ENCODE measurements around the gene TOM1L1. TPM values are rescaled to one million over a fixed set of nuclear protein-coding genes. Genes with fewer than 3 reads are reported as not detected.

TOM1L1 gene
- total RNA-seq, 1 donor: 5.8 TPM

DNA sequence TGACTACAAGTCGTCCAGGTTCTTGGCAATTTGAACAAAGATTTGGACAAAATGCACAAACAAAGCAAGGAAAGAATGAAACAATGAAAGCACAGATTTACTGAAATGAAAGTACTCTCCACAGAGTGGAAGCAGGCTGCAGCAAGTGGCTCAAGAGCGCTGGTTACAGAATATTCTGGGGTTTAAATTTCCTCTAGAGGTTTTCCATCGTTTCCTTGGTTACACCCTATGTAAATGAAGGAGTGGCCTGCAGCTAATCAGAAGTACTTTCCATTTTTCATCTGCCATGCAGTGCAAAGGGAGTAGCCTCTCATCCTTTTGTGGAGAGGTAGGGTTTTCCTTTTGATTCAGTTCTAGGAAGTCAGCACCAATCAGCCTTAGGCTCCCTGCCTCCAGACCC is 79.7 kb downstream of the TOM1L1 start:
- no peak for DNase-seq (ENCODE audit: low read depth)
- TF ChIP-seq, protein P1, sequence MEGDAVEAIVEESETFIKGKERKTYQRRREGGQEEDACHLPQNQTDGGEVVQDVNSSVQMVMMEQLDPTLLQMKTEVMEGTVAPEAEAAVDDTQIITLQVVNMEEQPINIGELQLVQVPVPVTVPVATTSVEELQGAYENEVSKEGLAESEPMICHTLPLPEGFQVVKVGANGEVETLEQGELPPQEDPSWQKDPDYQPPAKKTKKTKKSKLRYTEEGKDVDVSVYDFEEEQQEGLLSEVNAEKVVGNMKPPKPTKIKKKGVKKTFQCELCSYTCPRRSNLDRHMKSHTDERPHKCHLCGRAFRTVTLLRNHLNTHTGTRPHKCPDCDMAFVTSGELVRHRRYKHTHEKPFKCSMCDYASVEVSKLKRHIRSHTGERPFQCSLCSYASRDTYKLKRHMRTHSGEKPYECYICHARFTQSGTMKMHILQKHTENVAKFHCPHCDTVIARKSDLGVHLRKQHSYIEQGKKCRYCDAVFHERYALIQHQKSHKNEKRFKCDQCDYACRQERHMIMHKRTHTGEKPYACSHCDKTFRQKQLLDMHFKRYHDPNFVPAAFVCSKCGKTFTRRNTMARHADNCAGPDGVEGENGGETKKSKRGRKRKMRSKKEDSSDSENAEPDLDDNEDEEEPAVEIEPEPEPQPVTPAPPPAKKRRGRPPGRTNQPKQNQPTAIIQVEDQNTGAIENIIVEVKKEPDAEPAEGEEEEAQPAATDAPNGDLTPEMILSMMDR (IDR thresholded peaks at IDR 0.05; ENCODE audit: insufficient read depth, low read length): no peak
- no peak overlapping the region for H3K4me3 ChIP-seq (ENCODE audit: low read depth, low read length)

DNA sequence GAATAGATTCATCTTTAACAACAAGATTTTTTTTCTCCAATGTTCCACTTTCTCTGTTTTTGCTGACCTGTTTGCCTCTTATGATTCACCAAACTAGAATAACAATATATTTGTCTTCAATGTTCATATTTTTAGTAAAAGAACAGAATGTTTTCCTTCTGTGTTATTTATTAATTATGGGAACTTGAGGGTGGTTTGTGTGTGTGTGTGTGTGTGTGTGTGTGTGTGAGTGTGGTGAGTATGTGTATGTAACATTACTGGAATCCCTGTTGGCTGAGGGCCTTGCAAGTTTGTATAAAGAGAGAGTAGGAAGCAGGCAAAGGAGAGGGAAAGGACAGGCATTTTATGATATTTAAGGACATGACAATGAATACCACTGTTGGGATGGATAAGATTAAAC is 81.7 kb downstream of the TOM1L1 start:
- no peak overlapping the region for H3K4me3 ChIP-seq (ENCODE audit: low read depth, low read length)
- TF ChIP-seq, protein P1 (IDR thresholded peaks at IDR 0.05; ENCODE audit: insufficient read depth, low read length): no peak
- DNase-seq (ENCODE audit: low read depth): peak; percentile 66

DNA sequence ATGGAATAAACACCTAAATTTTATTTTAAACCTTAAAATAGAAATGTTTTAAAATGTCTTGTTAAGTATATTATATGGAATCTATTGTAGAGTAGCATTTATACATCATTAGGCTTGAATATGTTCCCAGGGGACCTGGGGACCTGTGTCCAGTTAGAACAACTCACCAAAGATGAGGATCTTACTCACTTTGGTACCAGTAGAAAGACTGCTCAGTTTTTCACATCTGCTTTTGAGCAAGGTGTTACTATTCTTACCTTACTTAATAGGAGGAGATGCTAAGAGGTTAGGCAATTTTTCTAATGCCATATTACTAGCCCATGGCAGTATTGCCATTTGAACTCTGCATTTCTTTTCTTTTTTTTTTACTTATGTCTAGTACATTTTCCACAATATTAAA is 82.6 kb downstream of the TOM1L1 start:
- no peak for DNase-seq (ENCODE audit: low read depth)
- H3K4me3 ChIP-seq (ENCODE audit: low read depth, low read length): no peak overlapping the region
- TF ChIP-seq, protein P1 (IDR thresholded peaks at IDR 0.05; ENCODE audit: insufficient read depth, low read length): no peak

- no peak overlapping the region for H3K4me3 ChIP-seq (ENCODE audit: low read depth, low read length)
- TF ChIP-seq, protein P1 (IDR thresholded peaks at IDR 0.05; ENCODE audit: insufficient read depth, low read length): no peak
- peak; percentile 9 for DNase-seq (ENCODE audit: low read depth)
Observed at GRCh38 chr17:54985476-54985875, 84.8 kb downstream of the TOM1L1 start.

DNA sequence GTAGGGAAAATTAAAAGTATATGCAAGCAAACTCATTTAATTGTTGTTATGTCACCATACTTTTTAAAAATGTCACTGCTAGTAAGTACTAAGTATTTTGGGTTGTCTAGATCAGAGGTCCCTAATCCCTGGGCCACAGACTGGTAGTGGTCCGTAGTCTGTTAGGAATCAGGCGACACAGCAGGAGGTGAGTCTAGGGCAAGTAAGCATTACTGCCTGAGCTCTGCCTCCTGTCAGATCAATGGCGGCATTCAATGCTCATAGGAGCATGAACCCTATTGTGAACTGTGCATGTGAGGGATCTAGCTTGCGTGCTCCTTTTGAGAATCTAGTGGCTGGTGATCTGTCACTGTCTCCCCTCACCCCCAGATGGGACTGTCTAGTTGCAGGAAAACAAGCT is 89.5 kb downstream of the TOM1L1 start:
- TF ChIP-seq, protein P1 (IDR thresholded peaks at IDR 0.05; ENCODE audit: insufficient read depth, low read length): no peak
- H3K4me3 ChIP-seq (ENCODE audit: low read depth, low read length): no peak overlapping the region
- no peak for DNase-seq (ENCODE audit: low read depth)

- TF ChIP-seq, protein P1 (IDR thresholded peaks at IDR 0.05; ENCODE audit: insufficient read depth, low read length): no peak
- DNase-seq (ENCODE audit: low read depth): no peak
- no peak overlapping the region for H3K4me3 ChIP-seq (ENCODE audit: low read depth, low read length)
Observed at GRCh38 chr17:54991567-54991966, 90.9 kb downstream of the TOM1L1 start.
